B cell (primary cell): Measurements from ENCODE around the gene C3orf85. TPM values are rescaled to one million over a fixed set of nuclear protein-coding genes. Genes with fewer than 3 reads are reported as not detected.

ENCODE experiments used
- ATAC-seq: fragments of 200-7000 bp; cut with Tn5 transposase; one replicate; pipeline ENCODE4 v1.10.0; 2021; ENCODE audit warnings: low read depth, mild to moderate bottlenecking, moderate number of reproducible peaks, moderate library complexity
- CTCF ChIA-PET: fragments of 350-600 bp; sonication (Branson Sonifier 250); formaldehyde crosslinking; loops from one replicate; lab custom pipeline; 2021; ENCODE audit warnings: antibody characterized with exemption, inconsistent platforms; lab: Charles Lee
- POLR2A ChIA-PET: fragments of 350-600 bp; sonication (Branson Sonifier 250); formaldehyde crosslinking; loops from one replicate; lab custom pipeline; 2021; ENCODE audit warnings: antibody characterized with exemption; lab: Charles Lee
- DNase-seq: peaks from one replicate; pipeline ENCODE4 v3.0.0; 2013
- H2AFZ ChIP-seq: 2 replicates; pipeline ENCODE4 v1.6.1; 2012; ENCODE audit warnings: mild to moderate bottlenecking, low read depth, low read length; ENCODE audit not compliant: insufficient read depth, poor library complexity, severe bottlenecking
- H3K27ac ChIP-seq, 2 donors: 1 replicate in 1 of 2; 2 replicates in 1 of 2; pipeline ENCODE4 v1.5.1; 2012 to 2013; ENCODE audit warnings: low read length in 2 of 2, mild to moderate bottlenecking in 2 of 2, moderate library complexity in 1 of 2
- H3K27me3 ChIP-seq, 4 experiments: fragments of 200-600 bp in 1 of 4; sonication (generic) in 1 of 4; replicated peaks in 1 of 4; 1 replicate in 2 of 4; 2 replicates in 2 of 4; pipeline versions ENCODE4 v1.6.1 to v1.7.0; 2013 to 2016; ENCODE audit warnings: low read length in 3 of 4, mild to moderate bottlenecking in 2 of 4, mixed read lengths in 1 of 4, moderate library complexity in 1 of 4; ENCODE audit not compliant: insufficient read depth in 4 of 4, control insufficient read depth in 3 of 4; ENCODE audit errors: control extremely low read depth in 1 of 4
- H3K36me3 ChIP-seq, 2 experiments: replicated peaks in 1 of 2; 1 replicate in 1 of 2; 2 replicates in 1 of 2; pipeline versions ENCODE4 v1.6.1 to v1.7.1; 2013; ENCODE audit warnings: low read length in 1 of 2; ENCODE audit not compliant: insufficient read depth in 2 of 2, control insufficient read depth in 1 of 2; ENCODE audit errors: control extremely low read depth in 1 of 2, extremely low read depth in 1 of 2
- H3K4me1 ChIP-seq, 2 donors: fragments of 200-600 bp in 1 of 2; sonication (generic) in 1 of 2; 1 replicate in 1 of 2; 2 replicates in 1 of 2; pipeline versions ENCODE4 v1.5.1 to v1.6.1; 2013 to 2017; ENCODE audit warnings: low read length in 2 of 2; ENCODE audit not compliant: control insufficient read depth in 2 of 2, insufficient read depth in 2 of 2
- H3K4me2 ChIP-seq: replicated peaks from 2 replicates; pipeline ENCODE3; 2012; ENCODE audit warnings: mild to moderate bottlenecking, low read depth, low read length; ENCODE audit not compliant: poor library complexity, severe bottlenecking
- H3K4me3 ChIP-seq, 5 experiments: fragments of 200-600 bp in 1 of 5; sonication (generic) in 1 of 5; 1 replicate in 3 of 5; 2 replicates in 2 of 5; pipeline versions ENCODE4 v1.5.1 to v1.7.0; 2011 to 2016; ENCODE audit warnings: low read length in 4 of 5, mild to moderate bottlenecking in 4 of 5, low read depth in 2 of 5, control low read depth in 1 of 5, moderate library complexity in 1 of 5; ENCODE audit not compliant: insufficient read depth in 1 of 5; ENCODE audit errors: control extremely low read depth in 1 of 5, extremely low read depth in 1 of 5
- H3K79me2 ChIP-seq: fragments of 200-600 bp; sonication (generic); one replicate; pipeline ENCODE4 v1.6.0; 2016; ENCODE audit warnings: low read length; ENCODE audit not compliant: control insufficient read depth, insufficient read depth
- H3K9ac ChIP-seq: fragments of 200-600 bp; sonication (generic); 2 replicates; pipeline ENCODE4 v1.6.1; 2017; ENCODE audit warnings: mild to moderate bottlenecking, low read length, moderate library complexity
- H3K9me3 ChIP-seq, 3 donors: one replicate each; pipeline versions ENCODE4 v1.6.1 to v1.7.1; 2013; ENCODE audit warnings: low read length in 2 of 3; ENCODE audit not compliant: control insufficient read depth in 2 of 3, insufficient read depth in 1 of 3; ENCODE audit errors: control extremely low read depth in 1 of 3
- H4K20me1 ChIP-seq: 2 replicates; pipeline ENCODE4 v1.6.0; 2012; ENCODE audit warnings: mild to moderate bottlenecking, low read length; ENCODE audit not compliant: insufficient read depth, control insufficient read depth, poor library complexity, severe bottlenecking
- H3K27ac Mint-ChIP-seq: one replicate; pipeline ENCODE4 v1.8.0; 2021; ENCODE audit warnings: mixed read lengths
- H3K27me3 Mint-ChIP-seq: one replicate; pipeline ENCODE4 v1.8.0; 2021; ENCODE audit warnings: mixed read lengths
- H3K4me1 Mint-ChIP-seq: one replicate; pipeline ENCODE4 v1.8.0; 2021; ENCODE audit warnings: mixed read lengths
- H3K4me3 Mint-ChIP-seq: one replicate; pipeline ENCODE4 v1.8.0; 2021; ENCODE audit warnings: mixed read lengths
- H3K9me3 Mint-ChIP-seq: one replicate; pipeline ENCODE4 v1.8.0; 2022; ENCODE audit warnings: mixed read lengths; ENCODE audit not compliant: insufficient read depth
- CTCF ChIP-seq: fragments of 200-600 bp; IDR thresholded peaks from one replicate; pipeline ENCODE4 v1.8.0; 2022; ENCODE audit warnings: antibody characterized with exemption, mild to moderate bottlenecking
- EZH2 ChIP-seq: IDR thresholded peaks from 2 replicates; pipeline ENCODE4 v1.6.1; 2012; ENCODE audit warnings: borderline replicate concordance, low read depth, mild to moderate bottlenecking, moderate library complexity, low read length; ENCODE audit not compliant: insufficient read depth, poor library complexity, severe bottlenecking
- WGBS: methylation state at CpG from one replicate; pipeline ENCODE4 v1.1.5; 2013; ENCODE audit warnings: missing lambda C conversion rate; ENCODE audit not compliant: insufficient coverage; 5-methylcytosine and 5-hydroxymethylcytosine counted together
- intact Hi-C: fragments of 100-400 bp; cut with micrococcal nuclease; formaldehyde crosslinking; loops from one replicate; pipeline ENCODE4 v1.10.0; 2022
- polyA plus RNA-seq: library from polyadenylated mRNA; depleted of rRNA; stranded (reverse); fragments of >200 nt; gene quantifications from 2 replicates; pipeline ENCODE4 v1.2.3, GENCODE V29; 2012
- total RNA-seq, 2 donors: library from RNA; stranded (reverse); fragments of 120-200 nt in 1 of 2; gene quantifications; 1 replicate in 1 of 2; 2 replicates in 1 of 2; pipeline versions ENCODE4 v1.2.3 to v1.2.4, GENCODE V29; 2013 to 2022

The C3orf85 gene
- total and polyA plus RNA-seq, 2 donors (not counting 1 experiment from before 2014, with no cell fraction given) = not detected

DNA sequence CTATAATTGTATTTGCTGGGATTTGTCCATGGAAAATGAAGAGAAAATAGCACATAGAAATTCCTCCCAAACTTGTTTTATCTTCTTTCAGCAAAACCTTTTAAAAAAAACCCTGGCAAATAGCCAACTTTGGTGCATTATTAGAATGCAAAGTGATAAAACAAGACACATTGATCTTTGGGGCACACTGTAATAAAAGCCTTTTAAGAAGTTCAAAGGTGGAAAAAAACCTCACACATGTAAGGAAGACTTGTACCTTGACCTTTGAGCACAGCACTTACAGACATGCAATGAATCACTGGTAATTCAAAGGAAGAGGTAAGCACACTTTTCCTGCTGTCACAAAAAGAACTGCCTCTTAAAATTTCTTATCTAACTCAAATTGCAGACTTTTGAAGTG lies 10.6 kb upstream of the C3orf85 start:
- Histone ChIP-seq H2AFZ (no peak overlapping the region), H4K20me1 (no peaks in the 10 kb centered on the region), H3K4me1 (no peaks in the 10 kb centered on the region), H3K36me3 (no peaks in the 10 kb centered on the region), H3K27ac (no peak overlapping the region), H3K9me3 (no peaks in the 10 kb centered on the region), H3K4me3 (no peak overlapping the region), H3K27me3 (no peaks in the 10 kb centered on the region), H3K9ac (no peak overlapping the region), H3K79me2 (no peaks in the 10 kb centered on the region), H3K4me2 (no peak overlapping the region)
- no peak for ATAC-seq
- TF ChIP-seq CTCF (no peak), EZH2 (no peak)
- ChIA-PET POLR2A (no interaction called here), CTCF (interaction anchor here (0.6 kb wide), 1 partner anchor 426 kb away, joined by 3 read pairs; no protein-coding TSS in a partner anchor)
- Mint-ChIP-seq H3K4me1 (peaks cover 13% of the 10 kb centered on the region), H3K4me3 (no peak overlapping the region), H3K9me3 (peaks cover 3% of the 10 kb centered on the region), H3K27me3 (no peaks in the 10 kb centered on the region), H3K27ac (no peak overlapping the region)
- intact Hi-C loops = no loop called here
- DNase-seq = no peak

DNA sequence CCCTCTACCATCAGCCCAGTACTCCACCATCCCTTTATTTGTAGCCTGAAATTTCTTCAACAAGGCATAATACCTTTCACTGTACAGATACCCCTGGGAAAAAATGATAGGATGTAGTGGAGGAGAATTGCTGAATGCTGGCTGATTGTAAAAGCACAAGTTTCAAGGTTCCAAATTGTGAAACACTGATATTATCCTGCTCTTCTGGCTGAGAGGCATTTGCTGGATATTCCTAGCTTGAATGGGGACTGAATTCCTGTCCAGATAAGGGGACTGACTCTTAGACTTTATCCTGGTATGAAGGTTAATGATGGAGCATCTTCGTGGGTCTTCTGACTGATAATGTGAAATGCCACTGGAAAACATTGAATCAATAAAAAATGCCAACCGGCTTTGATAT lies 9.0 kb upstream of the C3orf85 start:
- Histone ChIP-seq H3K4me2 (no peak overlapping the region), H3K27ac (no peak overlapping the region), H3K79me2 (no peaks in the 10 kb centered on the region), H3K4me1 (no peaks in the 10 kb centered on the region), H3K9ac (no peak overlapping the region), H4K20me1 (no peaks in the 10 kb centered on the region), H2AFZ (no peak overlapping the region), H3K27me3 (no peaks in the 10 kb centered on the region), H3K36me3 (no peaks in the 10 kb centered on the region), H3K4me3 (no peak overlapping the region), H3K9me3 (no peaks in the 10 kb centered on the region)
- no peak overlapping the region for H3K4me3 Mint-ChIP-seq
- H3K27ac Mint-ChIP-seq = no peak overlapping the region
- POLR2A ChIA-PET = no interaction called here
- H3K9me3 Mint-ChIP-seq = peaks cover 3% of the 10 kb centered on the region
- ATAC-seq = no peak
- H3K4me1 Mint-ChIP-seq = peaks cover 4% of the 10 kb centered on the region
- CTCF ChIA-PET = no interaction called here
- WGBS = no CpG with 5 or more reads among the region's 2 CpGs
- intact Hi-C loops = no loop called here
- no peaks in the 10 kb centered on the region for H3K27me3 Mint-ChIP-seq
- TF ChIP-seq CTCF = no peak
- TF ChIP-seq EZH2 = no peak
- no peak for DNase-seq
